ENCODE measurements around the gene G6PD. TPM values are rescaled to one million over a fixed set of nuclear protein-coding genes. Genes with fewer than 3 reads are reported as not detected.

The G6PD gene
- total RNA-seq, 1 experiment from 2014 or later: 615 TPM

- TF ChIP-seq SIN3A (IDR thresholded peaks at IDR 0.05; ENCODE audit: borderline replicate concordance, insufficient read depth, low read depth, low read length) (no peak), TCF7L2 (IDR thresholded peaks at IDR 0.05; ENCODE audit: low read depth, low read length) (no peak), CTCF (IDR thresholded peaks at IDR 0.05) (no peak), REST (IDR thresholded peaks at IDR 0.05; ENCODE audit: insufficient read depth in 1 of 2, low read depth in 2 of 2, low read length in 1 of 2) (no peak), POLR2AphosphoS5 (IDR thresholded peaks at IDR 0.05; ENCODE audit: low read depth, low read length) (no peak)
- ChIA-PET CTCF (no interaction called here), POLR2A (no interaction called here)
- Histone ChIP-seq H3K4me3 (ENCODE audit: low read depth in 2 of 2, low read length in 2 of 2) (no peak overlapping the region), H3K27ac (ENCODE audit: low read length) (peak overlapping the region; percentile 69), H3K36me3 (ENCODE audit: control insufficient read depth, insufficient read depth, low read length) (no peaks in the 10 kb centered on the region), H3K4me1 (ENCODE audit: control insufficient read depth, insufficient read depth, low read length) (peaks cover 6% of the 10 kb centered on the region), H3K9me3 (ENCODE audit: control insufficient read depth, insufficient read depth, low read depth, low read length) (no peaks in the 10 kb centered on the region), H3K27me3 (ENCODE audit: control insufficient read depth, insufficient read depth, low read length) (no peaks in the 10 kb centered on the region)
- ATAC-seq (no peak), DNase-seq (ENCODE audit: low read depth, low spot score) (no peak)
- BruUV-seq (replicated peaks): no TSS peak
- intact Hi-C loops (cut with micrococcal nuclease; ENCODE audit: unreplicated experiment): no loop called here
- in situ Hi-C loops (cut with HindIII; ENCODE audit: low pct_unique_long_range_greater_than_20kb, low sequenced_read_pairs): no loop called here
Measured at GRCh38 chrX:154594491-154594890, 47.8 kb upstream of the G6PD start.

GRCh38 chrX:154593201-154593600 is 46.6 kb upstream of the G6PD start:
- H3K9me3 ChIP-seq (ENCODE audit: control insufficient read depth, insufficient read depth, low read depth, low read length): no peaks in the 10 kb centered on the region
- no peak for DNase-seq (ENCODE audit: low read depth, low spot score)
- intact Hi-C loops (cut with micrococcal nuclease; ENCODE audit: unreplicated experiment): no loop called here
- no TSS peak for BruUV-seq (replicated peaks)
- no peaks in the 10 kb centered on the region for H3K27me3 ChIP-seq (ENCODE audit: control insufficient read depth, insufficient read depth, low read length)
- ATAC-seq: no peak
- no peak overlapping the region for H3K4me3 ChIP-seq (ENCODE audit: low read depth in 2 of 2, low read length in 2 of 2)
- peaks cover 6% of the 10 kb centered on the region for H3K4me1 ChIP-seq (ENCODE audit: control insufficient read depth, insufficient read depth, low read length)
- no peak for TF ChIP-seq TCF7L2 (IDR thresholded peaks at IDR 0.05; ENCODE audit: low read depth, low read length)
- TF ChIP-seq CTCF (IDR thresholded peaks at IDR 0.05): no peak
- TF ChIP-seq REST (IDR thresholded peaks at IDR 0.05; ENCODE audit: insufficient read depth in 1 of 2, low read depth in 2 of 2, low read length in 1 of 2): no peak
- no peak for TF ChIP-seq SIN3A (IDR thresholded peaks at IDR 0.05; ENCODE audit: borderline replicate concordance, insufficient read depth, low read depth, low read length)
- no peak for TF ChIP-seq POLR2AphosphoS5 (IDR thresholded peaks at IDR 0.05; ENCODE audit: low read depth, low read length)
- POLR2A ChIA-PET: no interaction called here
- CTCF ChIA-PET: no interaction called here
- no peaks in the 10 kb centered on the region for H3K36me3 ChIP-seq (ENCODE audit: control insufficient read depth, insufficient read depth, low read length)
- peak overlapping the region; percentile 9; the same call in 1 of the 2 replicates for H3K27ac ChIP-seq (ENCODE audit: low read length)
- in situ Hi-C loops (cut with HindIII; ENCODE audit: low pct_unique_long_range_greater_than_20kb, low sequenced_read_pairs): no loop called here

All from Panc1 (cell line).